HG03575 (cell line): ENCODE measurements around the gene MTCH2.
"Not testable (repeated sequence)": the region's sequence is repeated elsewhere in the genome, so short reads cannot be mapped to it uniquely, and the experiment has no call there.

ENCODE experiments used
- ATAC-seq: cut with Tn5 transposase; IDR thresholded peaks from one replicate; pipeline ENCODE4 v1.9.1; 2021; ENCODE audit not compliant: unreplicated experiment, insufficient number of reproducible peaks, low FRiP score; ENCODE audit errors: extremely low read depth

Gene MTCH2

GRCh38 chr11:47642099-47642855 is at the start of gene MTCH2:
TSS of gene MTCH2 (minus strand) at chr11:47642559. CDS start at chr11:47642465, 94 bp downstream.
- ATAC-seq = peak; percentile 82

- ATAC-seq = no peak
Measured at GRCh38 chr11:47691979-47692378, 49.6 kb upstream of the MTCH2 start.

- no peak for ATAC-seq
Measured at GRCh38 chr11:47689480-47689879, 47.1 kb upstream of the MTCH2 start.

GRCh38 chr11:47688991-47689390 is 46.6 kb upstream of the MTCH2 start:
- no peak for ATAC-seq

- ATAC-seq = no peak
Measured at GRCh38 chr11:47688111-47688510, 45.8 kb upstream of the MTCH2 start.

GRCh38 chr11:47686704-47687103 is 44.3 kb upstream of the MTCH2 start:
- not testable (repeated sequence) for ATAC-seq

- ATAC-seq = no peak
Measured at GRCh38 chr11:47686151-47686550, 43.8 kb upstream of the MTCH2 start.

- ATAC-seq = no peak
Measured at GRCh38 chr11:47675851-47676250, 33.5 kb upstream of the MTCH2 start.

- no peak for ATAC-seq
Measured at GRCh38 chr11:47672283-47672730, 29.9 kb upstream of the MTCH2 start.

- no peak for ATAC-seq
Measured at GRCh38 chr11:47669856-47670255, 27.5 kb upstream of the MTCH2 start.

GRCh38 chr11:47668665-47669064 is 26.3 kb upstream of the MTCH2 start:
- ATAC-seq = no peak

GRCh38 chr11:47667555-47667954 is 25.2 kb upstream of the MTCH2 start:
- no peak for ATAC-seq

- ATAC-seq = no peak
Measured at GRCh38 chr11:47667135-47667534, 24.8 kb upstream of the MTCH2 start.

- ATAC-seq = not testable (repeated sequence)
Measured at GRCh38 chr11:47664936-47665335, 22.6 kb upstream of the MTCH2 start.

- no peak for ATAC-seq
Measured at GRCh38 chr11:47661245-47661644, 18.9 kb upstream of the MTCH2 start.

GRCh38 chr11:47659276-47659675 is 16.9 kb upstream of the MTCH2 start:
- ATAC-seq = no peak

- ATAC-seq = no peak
Measured at GRCh38 chr11:47656260-47656885, 14.0 kb upstream of the MTCH2 start.

- no peak for ATAC-seq
Measured at GRCh38 chr11:47651818-47652469, 9.6 kb upstream of the MTCH2 start.

GRCh38 chr11:47649276-47649675 is 6.9 kb upstream of the MTCH2 start:
- no peak for ATAC-seq

GRCh38 chr11:47646019-47646418 is 3.7 kb upstream of the MTCH2 start:
- ATAC-seq = no peak
